ENCODE measurements around the gene YDJC.

DNA sequence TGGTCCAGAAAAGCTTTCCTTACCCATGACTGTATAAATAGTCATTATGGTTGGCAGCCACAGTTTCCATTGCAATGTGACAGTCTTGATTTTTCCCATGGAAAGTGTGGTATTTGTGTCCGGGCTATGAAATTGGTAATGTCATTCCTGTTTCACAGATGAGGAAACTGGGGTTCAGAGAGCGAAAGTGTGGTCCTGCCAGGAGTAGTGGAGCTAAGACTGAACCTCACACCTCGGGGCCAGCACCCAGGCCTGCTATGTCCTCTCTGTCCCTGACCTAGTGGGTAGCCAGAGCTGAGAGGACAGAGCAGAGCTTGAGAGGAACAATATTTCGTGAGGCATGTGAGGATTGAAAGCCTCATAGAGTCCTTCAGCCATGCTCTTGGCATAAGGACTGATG, 1.2 kb upstream of the YDJC start:
- no peak for TF ChIP-seq POLR2A (IDR thresholded peaks at IDR 0.05)
- TF ChIP-seq, protein P1, sequence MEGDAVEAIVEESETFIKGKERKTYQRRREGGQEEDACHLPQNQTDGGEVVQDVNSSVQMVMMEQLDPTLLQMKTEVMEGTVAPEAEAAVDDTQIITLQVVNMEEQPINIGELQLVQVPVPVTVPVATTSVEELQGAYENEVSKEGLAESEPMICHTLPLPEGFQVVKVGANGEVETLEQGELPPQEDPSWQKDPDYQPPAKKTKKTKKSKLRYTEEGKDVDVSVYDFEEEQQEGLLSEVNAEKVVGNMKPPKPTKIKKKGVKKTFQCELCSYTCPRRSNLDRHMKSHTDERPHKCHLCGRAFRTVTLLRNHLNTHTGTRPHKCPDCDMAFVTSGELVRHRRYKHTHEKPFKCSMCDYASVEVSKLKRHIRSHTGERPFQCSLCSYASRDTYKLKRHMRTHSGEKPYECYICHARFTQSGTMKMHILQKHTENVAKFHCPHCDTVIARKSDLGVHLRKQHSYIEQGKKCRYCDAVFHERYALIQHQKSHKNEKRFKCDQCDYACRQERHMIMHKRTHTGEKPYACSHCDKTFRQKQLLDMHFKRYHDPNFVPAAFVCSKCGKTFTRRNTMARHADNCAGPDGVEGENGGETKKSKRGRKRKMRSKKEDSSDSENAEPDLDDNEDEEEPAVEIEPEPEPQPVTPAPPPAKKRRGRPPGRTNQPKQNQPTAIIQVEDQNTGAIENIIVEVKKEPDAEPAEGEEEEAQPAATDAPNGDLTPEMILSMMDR (IDR thresholded peaks at IDR 0.05 in 4 of 5, conservative IDR thresholded peaks at IDR 0.05 in 1 of 5) = no peak

Data from gastrocnemius medialis (tissue), 4 donors.